ENCODE measurements around the gene FEM1B.
A peak's percentile ranks its signal among the peaks of the same experiment; 100 is the strongest.
"Not testable (repeated sequence)": the region's sequence is repeated elsewhere in the genome, so short reads cannot be mapped to it uniquely, and the experiment has no call there.

FEM1B gene
- total RNA-seq: 67.5 to 205 (median 125) reads per million in 3 experiments

- peak; percentile 90 for DNase-seq
Observed at GRCh38 chr15:68277603-68278344, at the start of gene FEM1B. Gene FEM1B, plus strand, starts transcription at chr15:68277745. Its CDS starts 673 bp downstream, at chr15:68278418.

- DNase-seq: no peak
Observed at GRCh38 chr15:68228143-68228970, 49.2 kb upstream of the FEM1B start.

- no peak for DNase-seq
Observed at GRCh38 chr15:68228971-68229385, 48.6 kb upstream of the FEM1B start.

GRCh38 chr15:68229386-68230156 lies 48.0 kb upstream of the FEM1B start, which contains the start of gene CLN6:
Gene CLN6, minus strand, starts transcription at chr15:68229728. Its CDS starts 144 bp downstream, at chr15:68229584.
- peak; percentile 77 for DNase-seq

- no peak for DNase-seq
Observed at GRCh38 chr15:68230157-68231100, 47.1 kb upstream of the FEM1B start.

- no peak for DNase-seq
Observed at GRCh38 chr15:68231102-68231818, 46.3 kb upstream of the FEM1B start.

- no peak for DNase-seq
Observed at GRCh38 chr15:68232449-68232848, 45.1 kb upstream of the FEM1B start.

- no peak for DNase-seq
Observed at GRCh38 chr15:68232937-68233336, 44.6 kb upstream of the FEM1B start.

- no peak for DNase-seq
Observed at GRCh38 chr15:68234060-68234459, 43.5 kb upstream of the FEM1B start.

GRCh38 chr15:68234520-68234919 lies 43.0 kb upstream of the FEM1B start:
- not testable (repeated sequence) for DNase-seq

- DNase-seq: no peak
Observed at GRCh38 chr15:68235022-68235421, 42.5 kb upstream of the FEM1B start.

GRCh38 chr15:68239025-68239424 lies 38.5 kb upstream of the FEM1B start:
- no peak for DNase-seq

GRCh38 chr15:68241088-68241935 lies 36.2 kb upstream of the FEM1B start:
- DNase-seq: no peak

- no peak for DNase-seq
Observed at GRCh38 chr15:68244235-68244634, 33.3 kb upstream of the FEM1B start.

GRCh38 chr15:68249058-68249713 lies 28.4 kb upstream of the FEM1B start:
- no peak for DNase-seq

GRCh38 chr15:68252925-68253534 lies 24.5 kb upstream of the FEM1B start:
- peak; percentile 49 for DNase-seq

GRCh38 chr15:68256675-68257450 lies 20.7 kb upstream of the FEM1B start:
- DNase-seq: peak; percentile 47

- no peak for DNase-seq
Observed at GRCh38 chr15:68258692-68259091, 18.9 kb upstream of the FEM1B start.
